Activated naive CD8-positive, alpha-beta T cell treated with anti-CD3 and anti-CD28 coated beads, Interleukin-2, amount 10 ng/mL, durations not matched to agents 7 days and 5 days (primary cell): ENCODE measurements around the gene OR2T12. TPM values are rescaled to one million over a fixed set of nuclear protein-coding genes. Genes with fewer than 3 reads are reported as not detected.
A peak's percentile ranks its signal among the peaks of the same experiment; 100 is the strongest.
"Not testable (repeated sequence)": the region's sequence is repeated elsewhere in the genome, so short reads cannot be mapped to it uniquely, and the experiment has no call there.

Source experiments
- ATAC-seq: fragments of 150-1000 bp; cut with Tn5 transposase; one replicate; pipeline ENCODE4 v1.10.0; 2021; ENCODE audit warnings: low read depth, moderate library complexity
- POLR2A ChIA-PET: fragments of 350-600 bp; sonication (Branson Sonifier 250); formaldehyde crosslinking; loops from one replicate; lab custom pipeline; 2021; ENCODE audit warnings: antibody characterized with exemption; lab: Charles Lee
- DNase-seq: peaks from one replicate; pipeline ENCODE4 v3.0.0; 2021
- H3K27ac Mint-ChIP-seq: one replicate; pipeline ENCODE4 v1.8.0; 2022; ENCODE audit warnings: mild to moderate bottlenecking, mixed read lengths
- H3K27me3 Mint-ChIP-seq: one replicate; pipeline ENCODE4 v1.8.0; 2022; ENCODE audit warnings: mild to moderate bottlenecking, moderate library complexity, mixed read lengths
- H3K36me3 Mint-ChIP-seq: one replicate; pipeline ENCODE4 v1.8.0; 2021; ENCODE audit warnings: mild to moderate bottlenecking, mixed read lengths
- H3K4me1 Mint-ChIP-seq: one replicate; pipeline ENCODE4 v1.8.0; 2021; ENCODE audit warnings: mixed read lengths
- H3K4me3 Mint-ChIP-seq: one replicate; pipeline ENCODE4 v1.8.0; 2022; ENCODE audit warnings: mild to moderate bottlenecking, moderate library complexity, mixed read lengths
- H3K9me3 Mint-ChIP-seq: one replicate; pipeline ENCODE4 v1.8.0; 2021; ENCODE audit warnings: mixed read lengths
- total RNA-seq, 2 experiments: library from RNA; stranded (reverse); gene quantifications; one replicate each; pipeline ENCODE4 v1.2.3, GENCODE V29; 2021

The OR2T12 gene
- total RNA-seq = not detected

GRCh38 chr1:248303324-248303723 lies at the start of gene OR2T12:
OR2T12 (minus strand) TSS chr1:248303424; CDS start chr1:248295578, 7,846 bp downstream.
- no peaks in the 10 kb centered on the region for H3K9me3 Mint-ChIP-seq
- no peak within 1 kb of the TSS for H3K4me3 Mint-ChIP-seq
- ATAC-seq (no peak), DNase-seq (no peak)
- no peak within 1 kb of the TSS for H3K27ac Mint-ChIP-seq
- POLR2A ChIA-PET = no interaction called here
- H3K36me3 Mint-ChIP-seq = no peaks in the 10 kb centered on the region
- no peaks in the 10 kb centered on the region for H3K4me1 Mint-ChIP-seq
- H3K27me3 Mint-ChIP-seq = no peaks in the 10 kb centered on the region

- DNase-seq (no peak), ATAC-seq (no peak)
- H3K36me3 Mint-ChIP-seq = no peaks in the 10 kb centered on the region
- no peaks in the 10 kb centered on the region for H3K9me3 Mint-ChIP-seq
- H3K4me1 Mint-ChIP-seq = no peaks in the 10 kb centered on the region
- no peak within 1 kb of the TSS for H3K4me3 Mint-ChIP-seq
- POLR2A ChIA-PET = no interaction called here
- H3K27me3 Mint-ChIP-seq = no peaks in the 10 kb centered on the region
- H3K27ac Mint-ChIP-seq = no peak within 1 kb of the TSS
These were observed 45.3 kb upstream of the OR2T12 start, which contains the start of gene OR14C36 for GRCh38 chr1:248348475-248348874. OR14C36 (plus strand) TSS chr1:248348775; CDS start chr1:248348775, 0 bp downstream.

GRCh38 chr1:248343451-248343850 lies 40.2 kb upstream of the OR2T12 start:
- POLR2A ChIA-PET = no interaction called here
- Mint-ChIP-seq H3K4me1 (no peaks in the 10 kb centered on the region), H3K9me3 (no peaks in the 10 kb centered on the region), H3K4me3 (no peak overlapping the region), H3K27me3 (no peaks in the 10 kb centered on the region), H3K27ac (no peak overlapping the region), H3K36me3 (no peaks in the 10 kb centered on the region)
- ATAC-seq = no peak
- DNase-seq = no peak

- Mint-ChIP-seq H3K4me3 (no peak within 1 kb of the TSS), H3K27me3 (peaks cover 3% of the 10 kb centered on the region), H3K27ac (no peak within 1 kb of the TSS), H3K9me3 (no peaks in the 10 kb centered on the region), H3K4me1 (no peaks in the 10 kb centered on the region), H3K36me3 (no peaks in the 10 kb centered on the region)
- ATAC-seq = no peak
- POLR2A ChIA-PET = no interaction called here
- no peak for DNase-seq
These were observed 21.2 kb upstream of the OR2T12 start, which contains the start of gene OR2M7 for GRCh38 chr1:248324468-248324867. OR2M7 (minus strand) TSS chr1:248324568; CDS start chr1:248324568, 0 bp downstream.

GRCh38 chr1:248316796-248317195 lies 13.6 kb upstream of the OR2T12 start:
- Mint-ChIP-seq H3K36me3 (no peaks in the 10 kb centered on the region), H3K27me3 (no peaks in the 10 kb centered on the region), H3K4me3 (no peak overlapping the region), H3K4me1 (no peaks in the 10 kb centered on the region), H3K27ac (no peak overlapping the region), H3K9me3 (peaks cover 8% of the 10 kb centered on the region)
- POLR2A ChIA-PET = no interaction called here
- ATAC-seq (no peak), DNase-seq (no peak)

GRCh38 chr1:248306740-248307139 lies 3.5 kb upstream of the OR2T12 start:
- DNase-seq, H3K27ac Mint-ChIP-seq, H3K4me3 Mint-ChIP-seq, H3K27me3 Mint-ChIP-seq, H3K9me3 Mint-ChIP-seq, H3K4me1 Mint-ChIP-seq, POLR2A ChIA-PET, H3K36me3 Mint-ChIP-seq, ATAC-seq: not testable (repeated sequence)

- POLR2A ChIA-PET = no interaction called here
- no peaks in the 10 kb centered on the region for H3K9me3 Mint-ChIP-seq
- no peaks in the 10 kb centered on the region for H3K27me3 Mint-ChIP-seq
These were observed 2.9 kb upstream of the OR2T12 start for GRCh38 chr1:248306103-248306502.

GRCh38 chr1:248305672-248306071 lies 2.4 kb upstream of the OR2T12 start:
- not testable (repeated sequence) for H3K4me1 Mint-ChIP-seq, H3K27ac Mint-ChIP-seq, H3K36me3 Mint-ChIP-seq

More at GRCh38 chr1:248306103-248306502, 2.9 kb upstream of the OR2T12 start:
- H3K36me3 Mint-ChIP-seq = no peaks in the 10 kb centered on the region
- ATAC-seq (no peak), DNase-seq (no peak)
- H3K4me1 Mint-ChIP-seq = no peaks in the 10 kb centered on the region
- no peak overlapping the region for H3K27ac Mint-ChIP-seq
- H3K4me3 Mint-ChIP-seq = no peak overlapping the region

GRCh38 chr1:248288391-248288790 lies 14.8 kb downstream of the OR2T12 start:
- peaks cover 2% of the 10 kb centered on the region for H3K27me3 Mint-ChIP-seq
- POLR2A ChIA-PET = no interaction called here
- ATAC-seq = no peak

More at GRCh38 chr1:248305672-248306071, 2.4 kb upstream of the OR2T12 start:
- H3K9me3 Mint-ChIP-seq, POLR2A ChIA-PET, DNase-seq, H3K4me3 Mint-ChIP-seq, ATAC-seq, H3K27me3 Mint-ChIP-seq: not testable (repeated sequence)

GRCh38 chr1:248277876-248278275 lies 25.3 kb downstream of the OR2T12 start, which contains the start of gene OR2T33:
OR2T33 (minus strand) TSS chr1:248277976; CDS start chr1:248273814, 4,162 bp downstream.
- Mint-ChIP-seq H3K4me1 (no peaks in the 10 kb centered on the region), H3K27me3 (no peaks in the 10 kb centered on the region), H3K36me3 (no peaks in the 10 kb centered on the region), H3K4me3 (no peak within 1 kb of the TSS), H3K9me3 (no peaks in the 10 kb centered on the region), H3K27ac (no peak within 1 kb of the TSS)
- ATAC-seq (no peak), DNase-seq (no peak)
- POLR2A ChIA-PET = no interaction called here

More at GRCh38 chr1:248288391-248288790, 14.8 kb downstream of the OR2T12 start:
- Mint-ChIP-seq H3K4me1 (peaks cover 3% of the 10 kb centered on the region), H3K4me3 (no peak overlapping the region), H3K27ac (no peak overlapping the region), H3K36me3 (no peaks in the 10 kb centered on the region), H3K9me3 (no peaks in the 10 kb centered on the region)
- DNase-seq = no peak

GRCh38 chr1:248273225-248273624 lies 30.0 kb downstream of the OR2T12 start:
- H3K4me1 Mint-ChIP-seq, ATAC-seq, H3K36me3 Mint-ChIP-seq, H3K9me3 Mint-ChIP-seq, H3K4me3 Mint-ChIP-seq, H3K27me3 Mint-ChIP-seq, DNase-seq, H3K27ac Mint-ChIP-seq, POLR2A ChIA-PET: not testable (repeated sequence)

- H3K9me3 Mint-ChIP-seq = no peaks in the 10 kb centered on the region
- peaks cover 4% of the 10 kb centered on the region for H3K27me3 Mint-ChIP-seq
- no peak overlapping the region for H3K4me3 Mint-ChIP-seq
- POLR2A ChIA-PET = no interaction called here
- H3K36me3 Mint-ChIP-seq = no peaks in the 10 kb centered on the region
- DNase-seq = no peak
- H3K27ac Mint-ChIP-seq = no peak overlapping the region
- H3K4me1 Mint-ChIP-seq = no peaks in the 10 kb centered on the region
- ATAC-seq = no peak
These were observed 35.0 kb downstream of the OR2T12 start for GRCh38 chr1:248268178-248268577.

- POLR2A ChIA-PET, H3K27me3 Mint-ChIP-seq, H3K4me1 Mint-ChIP-seq, ATAC-seq, H3K36me3 Mint-ChIP-seq, H3K27ac Mint-ChIP-seq, DNase-seq, H3K4me3 Mint-ChIP-seq, H3K9me3 Mint-ChIP-seq: not testable (repeated sequence)
These were observed 43.9 kb downstream of the OR2T12 start for GRCh38 chr1:248259309-248259708.

GRCh38 chr1:248243204-248243603 lies 60.0 kb downstream of the OR2T12 start:
- H3K27me3 Mint-ChIP-seq = peaks cover 8% of the 10 kb centered on the region
- no peaks in the 10 kb centered on the region for H3K36me3 Mint-ChIP-seq
- POLR2A ChIA-PET = no interaction called here
- peak overlapping the region; percentile 58 for H3K4me3 Mint-ChIP-seq
- H3K27ac Mint-ChIP-seq = no peak overlapping the region
- peak; percentile 39 for DNase-seq
- peak; percentile 42 for ATAC-seq
- peaks cover 2% of the 10 kb centered on the region for H3K4me1 Mint-ChIP-seq
- H3K9me3 Mint-ChIP-seq = no peaks in the 10 kb centered on the region
